Aorta (tissue), 5 donors: ENCODE measurements around the gene TMEM140. TPM values are rescaled to one million over a fixed set of nuclear protein-coding genes. Genes with fewer than 3 reads are reported as not detected.

Source experiments
- ATAC-seq: fragments of 200-7000 bp; cut with Tn5 transposase; one replicate; pipeline ENCODE4 v1.9.1; 2022; ENCODE audit warnings: moderate library complexity; ENCODE audit not compliant: low FRiP score
- DNase-seq, 2 donors: peaks; one replicate each; pipeline ENCODE4 v3.0.0-alpha.2; 2020
- H3K27ac ChIP-seq, 2 donors: one replicate each; pipeline ENCODE4 v1.5.1; 2013; ENCODE audit warnings: low read length in 2 of 2, mild to moderate bottlenecking in 2 of 2, moderate library complexity in 2 of 2, control low read depth in 1 of 2, inconsistent platforms in 1 of 2, low read depth in 1 of 2
- H3K27me3 ChIP-seq, 2 donors: one replicate each; pipeline ENCODE4 v1.6.1; 2013; ENCODE audit warnings: control low read depth in 1 of 2, low read length in 1 of 2, mild to moderate bottlenecking in 1 of 2, moderate library complexity in 1 of 2; ENCODE audit not compliant: insufficient read depth in 2 of 2, control insufficient read depth in 1 of 2
- H3K36me3 ChIP-seq, 2 donors: one replicate each; pipeline ENCODE4 v1.6.1; 2013; ENCODE audit warnings: control low read depth in 1 of 2, low read length in 1 of 2, mild to moderate bottlenecking in 1 of 2; ENCODE audit not compliant: insufficient read depth in 2 of 2, control insufficient read depth in 1 of 2
- H3K4me1 ChIP-seq, 2 donors: one replicate each; pipeline ENCODE4 v1.6.1; 2013; ENCODE audit warnings: low read length in 2 of 2, control low read depth in 1 of 2, mild to moderate bottlenecking in 1 of 2, moderate library complexity in 1 of 2; ENCODE audit not compliant: insufficient read depth in 2 of 2, control insufficient read depth in 1 of 2
- H3K4me3 ChIP-seq, 2 donors: one replicate each; pipeline ENCODE4 v1.5.1; 2013; ENCODE audit warnings: low read length in 2 of 2, control low read depth in 1 of 2, mild to moderate bottlenecking in 1 of 2
- H3K9me3 ChIP-seq: one replicate; pipeline ENCODE4 v1.6.1; 2013; ENCODE audit warnings: mild to moderate bottlenecking, low read length; ENCODE audit not compliant: control insufficient read depth
- WGBS, 2 donors: extraction: QIAGEN DNeasy Blood & Tissue Kit; methylation state at CpG; one replicate each; pipeline ENCODE4 v1.1.7; 2013; 5-methylcytosine and 5-hydroxymethylcytosine counted together
- intact Hi-C, 2 donors: fragments of 100-400 bp; cut with DNase I; formaldehyde crosslinking; loops; one replicate each; pipeline versions ENCODE4 v1.14.2 to v1.15.0; 2022
- polyA plus RNA-seq, 2 donors: library from polyadenylated mRNA; stranded (reverse); fragments of 200-250 nt; gene quantifications; one replicate each; pipeline ENCODE4 v1.2.3, GENCODE V29; 2013
- total RNA-seq, 2 donors: library from RNA; stranded (reverse); fragmentation: NEBNext Ultra II Directional; extraction: Animal tissue kit (Norgen Biotek cat#: 25700); gene quantifications; one replicate each; pipeline ENCODE4 v1.2.1, GENCODE V29; 2021
- donor health status: healthy with polysubstance abuse.
- donor health status: Bipolar disorder and iron deficiency.
- donor health status: DM: no; HTN: no; CAD: no.
- donor health status: DM: no; HTN: no; CAD: no.
- donor health status: DM: yes; HTN: yes; CAD: no.

The TMEM140 gene
- total and polyA plus RNA-seq, 4 donors, result 10.9 to 32.4 (median 16.5) TPM

- H3K27me3 ChIP-seq, result no peaks in the 10 kb centered on the region
- intact Hi-C loops, result no loop called here
- 98% methylated on average over 31 of the region's 31 CpGs for WGBS, 2 donors
- H3K4me3 ChIP-seq, result no peak overlapping the region
- peak in 1 of 2 donors; percentile 33 for DNase-seq
- H3K27ac ChIP-seq, result no peak overlapping the region
- H3K9me3 ChIP-seq, result peaks cover 12% of the 10 kb centered on the region
- no peaks in the 10 kb centered on the region for H3K4me1 ChIP-seq
- peaks cover 12 to 15% of the 10 kb centered on the region in 2 donors for H3K36me3 ChIP-seq
- no peak for ATAC-seq
Observed at GRCh38 chr7:135181929-135182678, 34.2 kb downstream of the TMEM140 start.

- Histone ChIP-seq H3K36me3 (peaks cover 12 to 15% of the 10 kb centered on the region in 2 donors), H3K9me3 (peaks cover 12% of the 10 kb centered on the region), H3K27me3 (no peaks in the 10 kb centered on the region), H3K27ac (no peak overlapping the region), H3K4me3 (no peak overlapping the region), H3K4me1 (no peaks in the 10 kb centered on the region)
- intact Hi-C loops, result no loop called here
- DNase-seq (no peak), ATAC-seq (no peak)
- 97 to 99% methylated on average over 7 of the region's 7 CpGs for WGBS, 2 donors
Observed at GRCh38 chr7:135183478-135183877, 35.6 kb downstream of the TMEM140 start.

- Histone ChIP-seq H3K36me3 (peaks cover 12 to 18% of the 10 kb centered on the region in 2 donors), H3K27ac (no peak overlapping the region), H3K9me3 (peaks cover 12% of the 10 kb centered on the region), H3K27me3 (no peaks in the 10 kb centered on the region), H3K4me3 (no peak overlapping the region), H3K4me1 (no peaks in the 10 kb centered on the region)
- no peak for DNase-seq
- 93% methylated on average over 5 of the region's 5 CpGs for WGBS, 2 donors
- no peak for ATAC-seq
- intact Hi-C loops, result no loop called here
Observed at GRCh38 chr7:135184254-135184841, 36.5 kb downstream of the TMEM140 start.

- no peaks in the 10 kb centered on the region for H3K27me3 ChIP-seq
- WGBS, 2 donors, result 87 to 89% methylated on average over 7 of the region's 7 CpGs
- H3K9me3 ChIP-seq, result peaks cover 12% of the 10 kb centered on the region
- intact Hi-C loops, result no loop called here
- DNase-seq (peak in 1 of 2 donors; percentile 51), ATAC-seq (no peak)
- peaks cover 12 to 18% of the 10 kb centered on the region in 2 donors for H3K36me3 ChIP-seq
- no peaks in the 10 kb centered on the region for H3K4me1 ChIP-seq
- no peak overlapping the region for H3K27ac ChIP-seq
- H3K4me3 ChIP-seq, result no peak overlapping the region
Observed at GRCh38 chr7:135185471-135186260, 37.8 kb downstream of the TMEM140 start.

- H3K27ac ChIP-seq, result no peak overlapping the region
- intact Hi-C loops, result no loop called here
- H3K36me3 ChIP-seq, result peaks cover 12 to 18% of the 10 kb centered on the region in 2 donors
- no peak for ATAC-seq
- no peaks in the 10 kb centered on the region for H3K27me3 ChIP-seq
- 94 to 98% methylated on average over 3 of the region's 3 CpGs for WGBS, 2 donors
- no peak overlapping the region for H3K4me3 ChIP-seq
- DNase-seq, result no peak
- no peaks in the 10 kb centered on the region for H3K4me1 ChIP-seq
- H3K9me3 ChIP-seq, result peaks cover 10% of the 10 kb centered on the region
Observed at GRCh38 chr7:135186261-135186540, 38.3 kb downstream of the TMEM140 start.

GRCh38 chr7:135186841-135187253, 39.0 kb downstream of the TMEM140 start:
- H3K9me3 ChIP-seq, result peaks cover 10% of the 10 kb centered on the region
- ATAC-seq, result no peak
- no peak overlapping the region for H3K27ac ChIP-seq
- peak in 1 of 2 donors; percentile 67 for DNase-seq
- H3K36me3 ChIP-seq, result peaks cover 12 to 18% of the 10 kb centered on the region in 2 donors
- H3K4me3 ChIP-seq, result no peak overlapping the region
- no peaks in the 10 kb centered on the region for H3K27me3 ChIP-seq
- intact Hi-C loops, result no loop called here
- no peaks in the 10 kb centered on the region for H3K4me1 ChIP-seq
- WGBS, 2 donors, result 85 to 86% methylated on average over 12 of the region's 12 CpGs

- Histone ChIP-seq H3K4me3 (no peak overlapping the region), H3K4me1 (no peaks in the 10 kb centered on the region), H3K9me3 (no peaks in the 10 kb centered on the region), H3K36me3 (peaks cover 5 to 15% of the 10 kb centered on the region in 2 donors), H3K27me3 (no peaks in the 10 kb centered on the region), H3K27ac (no peak overlapping the region)
- 94 to 98% methylated on average over 12 of the region's 12 CpGs for WGBS, 2 donors
- intact Hi-C loops, result no loop called here
- DNase-seq, result peak; percentile 22 to 53
- ATAC-seq, result no peak
Observed at GRCh38 chr7:135188298-135188984, 40.6 kb downstream of the TMEM140 start.

GRCh38 chr7:135189221-135189662, 41.4 kb downstream of the TMEM140 start:
- Histone ChIP-seq H3K4me3 (no peak overlapping the region), H3K27ac (no peak overlapping the region), H3K9me3 (no peaks in the 10 kb centered on the region), H3K27me3 (no peaks in the 10 kb centered on the region), H3K36me3 (peaks cover 2 to 13% of the 10 kb centered on the region in 2 donors), H3K4me1 (no peaks in the 10 kb centered on the region)
- intact Hi-C loops, result no loop called here
- peak; percentile 9 to 15 for DNase-seq
- no peak for ATAC-seq
- WGBS, 2 donors, result 90 to 92% methylated on average over 6 of the region's 6 CpGs
